Right atrium auricular region (tissue), 2 donors: Measurements from ENCODE around the gene KIRREL3. TPM values are rescaled to one million over a fixed set of nuclear protein-coding genes. Genes with fewer than 3 reads are reported as not detected.

Source experiments
- DNase-seq: peaks from one replicate; pipeline ENCODE4 v3.0.0-alpha.2; 2019; ENCODE audit warnings: low spot score
- H3K27ac ChIP-seq, 2 donors: fragments of 200-600 bp; sonication (generic); 1 replicate in 1 of 2; 2 replicates in 1 of 2; pipeline ENCODE4 v1.5.1; 2016 to 2019
- H3K27me3 ChIP-seq, 2 donors: fragments of 200-600 bp; sonication (generic); one replicate each; pipeline versions ENCODE4 v1.5.1 to v1.6.0; 2017 to 2019
- H3K36me3 ChIP-seq: fragments of 200-600 bp; sonication (generic); one replicate; pipeline ENCODE4 v1.5.1; 2016
- H3K4me1 ChIP-seq, 2 donors: fragments of 200-600 bp; sonication (generic); one replicate each; pipeline versions ENCODE4 v1.5.1 to v1.6.0; 2017 to 2019
- H3K4me3 ChIP-seq, 2 donors: fragments of 200-600 bp; sonication (generic); 1 replicate in 1 of 2; 2 replicates in 1 of 2; pipeline ENCODE4 v1.5.1; 2017 to 2019; ENCODE audit warnings: mild to moderate bottlenecking in 1 of 2, moderate library complexity in 1 of 2
- H3K9me3 ChIP-seq, 2 donors: fragments of 200-600 bp; sonication (generic); one replicate each; pipeline ENCODE4 v1.5.1; 2019
- total RNA-seq, 2 donors: library from RNA; depleted of rRNA; stranded (reverse); fragments of >200 nt; gene quantifications; one replicate each; pipeline ENCODE4 v1.1.0, GENCODE V29; 2016
- TF ChIP-seq, protein P1 (sequence below), 2 donors: fragments of 200-600 bp; sonication (generic); IDR thresholded peaks; one replicate each; pipeline ENCODE4 v1.5.1; 2019; ENCODE audit warnings: antibody characterized with exemption in 2 of 2

KIRREL3 gene
- total RNA-seq, 2 donors from 2014 or later, result 0.51 to 0.74 TPM

DNA sequence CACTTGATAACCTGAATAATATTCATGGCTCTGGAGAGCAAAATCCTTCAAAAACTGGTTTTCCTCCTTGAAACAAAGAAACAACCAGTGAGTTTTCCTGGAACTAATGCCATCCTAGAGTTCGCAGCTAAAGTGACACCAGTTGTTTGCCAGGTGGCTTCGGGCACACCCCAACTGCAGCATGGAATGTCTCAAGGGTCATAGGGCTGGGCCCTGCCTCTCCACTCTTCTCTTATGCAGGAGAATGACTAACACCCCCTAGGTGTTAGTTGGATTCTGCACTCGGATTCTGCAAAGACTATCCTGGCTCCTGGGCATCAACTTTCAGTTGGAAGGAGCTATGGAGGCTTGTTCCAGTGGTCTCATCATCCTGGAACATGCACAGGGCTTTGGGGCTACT, 98.8 kb downstream of the KIRREL3 start:
- H3K4me1 ChIP-seq, result no peaks in the 10 kb centered on the region
- no peak overlapping the region for H3K4me3 ChIP-seq
- no peak for DNase-seq
- no peaks in the 10 kb centered on the region for H3K36me3 ChIP-seq
- H3K27me3 ChIP-seq, result no peaks in the 10 kb centered on the region
- H3K9me3 ChIP-seq, result no peaks in the 10 kb centered on the region
- TF ChIP-seq, protein P1, sequence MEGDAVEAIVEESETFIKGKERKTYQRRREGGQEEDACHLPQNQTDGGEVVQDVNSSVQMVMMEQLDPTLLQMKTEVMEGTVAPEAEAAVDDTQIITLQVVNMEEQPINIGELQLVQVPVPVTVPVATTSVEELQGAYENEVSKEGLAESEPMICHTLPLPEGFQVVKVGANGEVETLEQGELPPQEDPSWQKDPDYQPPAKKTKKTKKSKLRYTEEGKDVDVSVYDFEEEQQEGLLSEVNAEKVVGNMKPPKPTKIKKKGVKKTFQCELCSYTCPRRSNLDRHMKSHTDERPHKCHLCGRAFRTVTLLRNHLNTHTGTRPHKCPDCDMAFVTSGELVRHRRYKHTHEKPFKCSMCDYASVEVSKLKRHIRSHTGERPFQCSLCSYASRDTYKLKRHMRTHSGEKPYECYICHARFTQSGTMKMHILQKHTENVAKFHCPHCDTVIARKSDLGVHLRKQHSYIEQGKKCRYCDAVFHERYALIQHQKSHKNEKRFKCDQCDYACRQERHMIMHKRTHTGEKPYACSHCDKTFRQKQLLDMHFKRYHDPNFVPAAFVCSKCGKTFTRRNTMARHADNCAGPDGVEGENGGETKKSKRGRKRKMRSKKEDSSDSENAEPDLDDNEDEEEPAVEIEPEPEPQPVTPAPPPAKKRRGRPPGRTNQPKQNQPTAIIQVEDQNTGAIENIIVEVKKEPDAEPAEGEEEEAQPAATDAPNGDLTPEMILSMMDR (IDR thresholded peaks at IDR 0.05), result no peak
- H3K27ac ChIP-seq, result no peak overlapping the region

DNA sequence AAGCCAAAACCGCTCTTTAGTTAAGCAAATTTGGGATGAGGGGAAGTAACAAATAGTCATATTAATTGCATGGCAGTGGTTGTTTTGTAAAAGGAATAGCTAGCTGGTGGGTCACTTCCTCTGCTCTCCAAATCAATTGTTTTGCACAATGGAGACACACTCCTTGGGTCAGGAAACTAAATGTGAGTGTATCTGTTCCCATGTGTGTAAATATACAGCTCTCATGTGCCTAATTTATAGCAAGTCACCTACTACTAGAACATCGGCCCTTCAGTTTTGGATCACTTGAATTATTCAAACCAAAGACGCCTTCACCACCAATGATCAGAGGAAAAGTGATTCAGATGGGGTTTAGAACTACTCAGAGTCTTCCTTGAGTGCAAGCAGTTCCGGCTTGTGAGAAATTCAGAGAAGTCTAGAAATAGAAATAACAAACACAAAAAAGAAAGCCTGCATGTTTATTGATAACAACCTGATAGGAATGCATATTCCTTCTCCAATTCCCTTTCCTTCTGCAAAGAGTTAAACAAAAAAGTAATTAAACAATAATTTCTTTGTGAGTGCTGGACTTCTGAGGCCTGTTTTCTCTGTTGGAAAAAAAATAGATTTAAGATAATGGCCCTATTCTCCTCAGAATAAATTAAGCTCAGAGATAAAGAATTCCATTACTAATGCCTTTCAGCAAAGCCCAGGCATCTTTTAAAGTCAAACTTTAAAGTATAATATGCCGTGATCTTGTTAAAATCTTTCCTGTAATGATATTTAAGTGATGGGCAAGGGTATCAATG, 100.4 kb downstream of the KIRREL3 start:
- Histone ChIP-seq H3K4me1 (no peaks in the 10 kb centered on the region), H3K36me3 (no peaks in the 10 kb centered on the region)

DNA sequence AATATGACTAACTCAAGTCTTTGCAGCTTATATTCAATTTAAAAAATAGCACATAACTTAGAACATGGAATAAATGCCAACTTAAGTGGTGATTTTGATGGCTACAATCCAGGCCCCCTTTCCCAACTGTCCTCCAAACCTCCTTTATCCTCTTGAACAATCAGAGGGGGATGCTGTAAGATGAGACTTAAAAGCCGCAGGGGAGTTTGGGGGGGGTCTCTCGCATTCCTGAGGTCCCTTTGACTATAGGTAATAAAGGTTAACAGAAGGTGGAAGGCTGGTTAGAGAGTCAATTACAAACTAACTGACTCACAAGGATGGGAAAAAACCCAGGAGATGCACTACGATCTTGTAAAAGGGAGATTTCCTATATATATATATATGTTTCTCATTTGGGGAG, 101.8 kb downstream of the KIRREL3 start:
- no peak for DNase-seq
- no peak overlapping the region for H3K27ac ChIP-seq
- peaks cover 0 to 8% of the 10 kb centered on the region in 2 donors for H3K9me3 ChIP-seq
- H3K4me1 ChIP-seq, result no peaks in the 10 kb centered on the region
- H3K4me3 ChIP-seq, result no peak overlapping the region
- no peaks in the 10 kb centered on the region for H3K36me3 ChIP-seq
- H3K27me3 ChIP-seq, result no peaks in the 10 kb centered on the region
- TF ChIP-seq, protein P1 (IDR thresholded peaks at IDR 0.05), result no peak

More for the DNA sequence above, 100.4 kb downstream of the KIRREL3 start:
- H3K27ac ChIP-seq, result no peak overlapping the region
- TF ChIP-seq, protein P1 (IDR thresholded peaks at IDR 0.05), result no peak
- H3K27me3 ChIP-seq, result no peaks in the 10 kb centered on the region
- peaks cover 0 to 8% of the 10 kb centered on the region in 2 donors for H3K9me3 ChIP-seq
- DNase-seq, result no peak
- H3K4me3 ChIP-seq, result no peak overlapping the region

DNA sequence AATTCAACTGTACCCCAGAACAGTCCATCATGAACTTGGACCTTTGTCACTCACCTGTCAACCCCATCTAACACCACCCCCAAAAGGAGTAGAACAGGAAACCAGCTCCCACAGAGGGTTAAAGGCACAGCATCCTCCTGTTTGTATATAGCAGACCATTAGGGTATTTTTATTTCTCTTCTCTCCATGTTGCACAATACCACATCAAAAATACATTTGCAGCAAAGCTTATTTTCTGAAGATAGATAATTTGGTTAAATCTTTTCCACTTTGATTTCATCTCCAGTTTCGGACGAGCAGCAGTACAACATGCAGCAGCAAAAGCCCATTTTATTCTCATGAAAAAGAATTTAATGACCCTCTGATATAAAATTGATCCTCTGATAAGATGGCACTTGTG, 103.1 kb downstream of the KIRREL3 start:
- H3K4me1 ChIP-seq, result peaks cover 0 to 1% of the 10 kb centered on the region in 2 donors
- peaks cover 0 to 8% of the 10 kb centered on the region in 2 donors for H3K9me3 ChIP-seq
- H3K36me3 ChIP-seq, result no peaks in the 10 kb centered on the region
- H3K27ac ChIP-seq, result no peak overlapping the region
- TF ChIP-seq, protein P1 (IDR thresholded peaks at IDR 0.05), result no peak
- no peaks in the 10 kb centered on the region for H3K27me3 ChIP-seq
- no peak for DNase-seq
- no peak overlapping the region for H3K4me3 ChIP-seq

DNA sequence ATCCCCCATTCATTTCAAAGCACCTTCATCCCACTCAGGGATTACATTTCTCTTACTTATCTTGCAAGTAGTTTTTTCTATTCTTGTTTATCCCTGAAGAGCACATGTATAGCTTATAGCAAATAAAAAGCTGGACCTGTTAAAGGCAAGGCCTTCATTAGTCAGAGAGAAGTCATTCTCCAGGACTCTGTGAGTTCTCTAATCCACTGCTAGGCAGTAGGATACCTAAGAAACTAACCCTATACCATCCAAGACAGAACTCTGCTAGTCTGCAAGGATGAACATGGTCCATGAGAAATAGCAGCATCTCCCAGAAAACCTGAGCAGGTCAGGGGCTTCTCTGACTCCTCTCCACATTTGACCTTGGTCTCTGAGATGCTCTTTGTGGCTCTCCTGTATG, 104.5 kb downstream of the KIRREL3 start:
- H3K27ac ChIP-seq, result no peak overlapping the region
- no peak for DNase-seq
- TF ChIP-seq, protein P1 (IDR thresholded peaks at IDR 0.05), result no peak
- H3K36me3 ChIP-seq, result no peaks in the 10 kb centered on the region
- H3K27me3 ChIP-seq, result no peaks in the 10 kb centered on the region
- H3K4me1 ChIP-seq, result peaks cover 0 to 15% of the 10 kb centered on the region in 2 donors
- no peak overlapping the region for H3K4me3 ChIP-seq
- peaks cover 0 to 8% of the 10 kb centered on the region in 2 donors for H3K9me3 ChIP-seq
